Pancreas (tissue), 10 donors: ENCODE measurements around the gene PCSK7. TPM values are rescaled to one million over a fixed set of nuclear protein-coding genes. Genes with fewer than 3 reads are reported as not detected.
A peak's percentile ranks its signal among the peaks of the same experiment; 100 is the strongest.

Experiments used
- ATAC-seq, 4 donors: fragments of 200-7000 bp; cut with Tn5 transposase; one replicate each; pipeline versions ENCODE4 v1.8.0 to v1.9.1; 2020; ENCODE audit warnings: mild to moderate bottlenecking in 4 of 4, moderate library complexity in 4 of 4
- DNase-seq, 6 donors: peaks; one replicate each; pipeline ENCODE4 v3.0.0-alpha.2; 2020
- FAIRE-seq: peaks from 2 replicates; lab custom pipeline; 2012; peaks lifted over from hg19 to GRCh38; lab: Jason Lieb, UNC
- H3K27ac ChIP-seq, 4 donors: fragments of 200-600 bp; sonication (generic); 1 replicate in 3 of 4; 2 replicates in 1 of 4; pipeline versions ENCODE4 v1.5.0 to v1.8.0; 2020
- H3K27me3 ChIP-seq, 4 donors: fragments of 200-600 bp; one replicate each; pipeline ENCODE4 v1.8.0; 2021
- H3K36me3 ChIP-seq, 3 donors: fragments of 200-600 bp; sonication (generic) in 1 of 3; one replicate each; pipeline versions ENCODE4 v1.5.0 to v1.8.0; 2020 to 2021
- H3K4me1 ChIP-seq, 3 donors: fragments of 200-600 bp; one replicate each; pipeline ENCODE4 v1.8.0; 2021
- H3K4me3 ChIP-seq, 4 donors: fragments of 200-600 bp; sonication (generic) in 2 of 4; one replicate each; pipeline versions ENCODE4 v1.5.0 to v1.8.0; 2020 to 2021
- H3K9me3 ChIP-seq, 4 donors: fragments of 200-600 bp; one replicate each; pipeline ENCODE4 v1.8.0; 2021
- WGBS, 2 donors: extraction: QIAGEN DNeasy Blood & Tissue Kit; methylation state at CpG; one replicate each; pipeline ENCODE4 v1.1.7; 2013; 5-methylcytosine and 5-hydroxymethylcytosine counted together
- intact Hi-C, 3 donors: fragments of 100-400 bp; cut with DNase I; formaldehyde crosslinking; loops; one replicate each; pipeline versions ENCODE4 v1.11.1 to v1.14.2; 2022
- polyA plus RNA-seq, 2 donors: library from polyadenylated mRNA; stranded (reverse); fragments of 200-250 nt; gene quantifications; one replicate each; pipeline ENCODE4 v1.2.3, GENCODE V29; 2013
- total RNA-seq, 6 donors: library from RNA; stranded (reverse); fragmentation: NEBNext Ultra II Directional in 4 of 6; extraction: Animal tissue kit (Norgen Biotek cat#: 25700) in 4 of 6; gene quantifications; one replicate each; pipeline versions ENCODE4 v1.2.1 to v1.2.4, GENCODE V29; 2021 to 2023
- TF ChIP-seq, protein P1 (sequence below), 4 donors: fragments of 200-600 bp; sonication (generic) in 3 of 4; IDR thresholded peaks; one replicate each; pipeline versions ENCODE4 v1.5.0 to v1.8.0; 2021; ENCODE audit warnings: antibody characterized with exemption in 4 of 4
- donor health status: healthy with polysubstance abuse.
- donor health status: DM: no; HTN: no; CAD: no; lungs with moderate emphysema.
- donor health status: DM: no; HTN: no; CAD: no.
- donor health status: control.
- donor health status: control.
- donor health status: Bipolar disorder and iron deficiency.
- donor health status: DM: yes; HTN: yes; CAD: no.
- donor health status: DM: no; HTN: no; CAD: no.
- donor health status: DM: no; HTN: no; CAD: no.
- donor health status: DM: yes; HTN: yes; CAD: no.

The PCSK7 gene
- total and polyA plus RNA-seq, 8 donors, result 20.3 to 44.2 (median 28.6) TPM

DNA sequence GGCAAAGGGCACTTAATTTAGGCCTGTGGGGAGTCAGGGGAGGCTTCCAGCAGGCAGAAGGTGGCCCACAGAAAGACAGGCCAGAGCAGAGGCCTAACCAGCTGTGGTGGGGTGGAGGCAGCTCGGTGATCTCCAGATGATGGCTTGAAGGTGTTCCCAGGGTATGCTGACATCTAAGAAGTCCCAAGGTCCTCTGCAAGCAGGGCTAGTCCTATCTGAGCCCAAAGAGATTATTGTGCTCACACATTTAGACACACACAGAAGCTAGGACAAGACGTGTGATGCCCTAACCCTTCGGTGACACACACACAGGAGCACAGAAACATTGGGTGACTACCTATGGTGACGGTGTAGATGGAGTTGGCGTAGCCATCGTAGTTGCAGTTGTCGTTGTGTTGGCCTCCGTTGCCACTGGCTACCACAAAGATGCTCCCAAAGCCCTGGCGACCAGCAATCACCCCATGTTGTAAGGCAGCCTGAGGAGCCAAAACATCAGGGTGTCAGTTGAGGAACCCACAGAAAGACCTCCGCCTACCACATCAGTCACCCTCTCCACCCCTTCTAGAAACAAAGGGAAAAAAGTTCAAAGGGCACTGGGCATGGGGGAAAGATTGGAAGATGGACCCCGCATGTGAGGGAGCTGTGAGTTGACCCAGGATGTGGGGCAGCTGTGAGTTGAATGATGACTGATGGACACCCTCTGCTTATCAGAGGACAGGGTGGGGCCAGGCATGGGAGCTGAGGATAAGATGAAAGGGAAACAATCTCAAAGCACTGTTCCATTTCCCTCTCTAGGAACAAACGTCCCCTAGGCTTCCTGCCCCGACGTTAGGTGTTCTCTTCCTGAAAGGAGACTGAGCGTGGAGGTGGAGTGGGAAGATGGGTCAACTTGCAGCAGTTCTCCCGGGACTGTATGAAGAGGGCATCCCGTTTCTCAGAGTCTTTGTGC lies 7.9 kb downstream of the PCSK7 start:
- no peaks in the 10 kb centered on the region for H3K27me3 ChIP-seq
- H3K9me3 ChIP-seq, result no peaks in the 10 kb centered on the region
- ATAC-seq (no peak), DNase-seq (peak in 1 of 6 donors; percentile 7), FAIRE-seq (no peak)
- 80 to 87% methylated on average over 17 of the region's 17 CpGs for WGBS, 2 donors
- no peak overlapping the region for H3K27ac ChIP-seq
- no peak overlapping the region for H3K4me3 ChIP-seq
- intact Hi-C loops, result loop anchor here in 2 of 3 donors (5.0 to 10.0 kb wide), 4 partner anchors 37 to 359 kb away; no protein-coding TSS in a partner anchor
- H3K36me3 ChIP-seq, result peaks cover 1 to 19% (median 5%) of the 10 kb centered on the region in 3 donors
- TF ChIP-seq, protein P1, sequence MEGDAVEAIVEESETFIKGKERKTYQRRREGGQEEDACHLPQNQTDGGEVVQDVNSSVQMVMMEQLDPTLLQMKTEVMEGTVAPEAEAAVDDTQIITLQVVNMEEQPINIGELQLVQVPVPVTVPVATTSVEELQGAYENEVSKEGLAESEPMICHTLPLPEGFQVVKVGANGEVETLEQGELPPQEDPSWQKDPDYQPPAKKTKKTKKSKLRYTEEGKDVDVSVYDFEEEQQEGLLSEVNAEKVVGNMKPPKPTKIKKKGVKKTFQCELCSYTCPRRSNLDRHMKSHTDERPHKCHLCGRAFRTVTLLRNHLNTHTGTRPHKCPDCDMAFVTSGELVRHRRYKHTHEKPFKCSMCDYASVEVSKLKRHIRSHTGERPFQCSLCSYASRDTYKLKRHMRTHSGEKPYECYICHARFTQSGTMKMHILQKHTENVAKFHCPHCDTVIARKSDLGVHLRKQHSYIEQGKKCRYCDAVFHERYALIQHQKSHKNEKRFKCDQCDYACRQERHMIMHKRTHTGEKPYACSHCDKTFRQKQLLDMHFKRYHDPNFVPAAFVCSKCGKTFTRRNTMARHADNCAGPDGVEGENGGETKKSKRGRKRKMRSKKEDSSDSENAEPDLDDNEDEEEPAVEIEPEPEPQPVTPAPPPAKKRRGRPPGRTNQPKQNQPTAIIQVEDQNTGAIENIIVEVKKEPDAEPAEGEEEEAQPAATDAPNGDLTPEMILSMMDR (IDR thresholded peaks at IDR 0.05), result no peak
- H3K4me1 ChIP-seq, result peaks cover 19 to 25% (median 24%) of the 10 kb centered on the region in 3 donors

- WGBS, 2 donors, result 93 to 97% methylated on average over 14 of the region's 14 CpGs
- DNase-seq (peak in 1 of 6 donors; percentile 25), ATAC-seq (no peak), FAIRE-seq (no peak)
- Histone ChIP-seq H3K36me3 (peaks cover 0 to 20% (median 5%) of the 10 kb centered on the region in 3 donors), H3K27me3 (no peaks in the 10 kb centered on the region), H3K27ac (no peak overlapping the region), H3K9me3 (no peaks in the 10 kb centered on the region), H3K4me1 (peaks cover 22 to 31% (median 27%) of the 10 kb centered on the region in 3 donors), H3K4me3 (no peak overlapping the region)
- TF ChIP-seq, protein P1 (IDR thresholded peaks at IDR 0.05), result no peak
- intact Hi-C loops, result loop anchor here in 2 of 3 donors (5.0 to 10.0 kb wide), 4 partner anchors 36 to 358 kb away; no protein-coding TSS in a partner anchor
Measured at GRCh38 chr11:117222991-117223740, 8.7 kb downstream of the PCSK7 start.

- Histone ChIP-seq H3K4me1 (peaks cover 22 to 31% (median 27%) of the 10 kb centered on the region in 3 donors), H3K4me3 (no peak overlapping the region), H3K9me3 (no peaks in the 10 kb centered on the region), H3K27me3 (no peaks in the 10 kb centered on the region), H3K27ac (peak overlapping the region; percentile 17 to 50 (median 46)), H3K36me3 (peaks cover 0 to 21% (median 0%) of the 10 kb centered on the region in 3 donors)
- peak in 4 of 6 donors; percentile 46 to 64 (median 58) for DNase-seq
- no peak for FAIRE-seq
- peak; percentile 43 to 64 (median 52) for ATAC-seq
- TF ChIP-seq, protein P1 (IDR thresholded peaks at IDR 0.05), result no peak
- intact Hi-C loops, result loop anchor here in 2 of 3 donors (5.0 to 10.0 kb wide), 4 partner anchors 35 to 357 kb away; no protein-coding TSS in a partner anchor
- 54 to 62% methylated on average over 7 of the region's 7 CpGs for WGBS, 2 donors
Measured at GRCh38 chr11:117221775-117222517, 9.9 kb downstream of the PCSK7 start.

- Histone ChIP-seq H3K27me3 (no peaks in the 10 kb centered on the region), H3K9me3 (no peaks in the 10 kb centered on the region), H3K4me1 (peaks cover 22 to 31% (median 27%) of the 10 kb centered on the region in 3 donors), H3K36me3 (peaks cover 0 to 29% (median 0%) of the 10 kb centered on the region in 3 donors), H3K4me3 (no peak overlapping the region), H3K27ac (peak overlapping the region; percentile 17 to 50 (median 46))
- peak in 3 of 6 donors; percentile 6 to 51 (median 34) for DNase-seq
- intact Hi-C loops, result loop anchor here in 2 of 3 donors (5.0 to 10.0 kb wide), 4 partner anchors 34 to 356 kb away; no protein-coding TSS in a partner anchor
- TF ChIP-seq, protein P1 (IDR thresholded peaks at IDR 0.05), result no peak
- FAIRE-seq, result no peak
- peak; percentile 19 to 51 (median 49) for ATAC-seq
- WGBS, 2 donors, result 45 to 58% methylated on average over 7 of the region's 7 CpGs
Measured at GRCh38 chr11:117220999-117221774, 10.7 kb downstream of the PCSK7 start.
